Glomerular visceral epithelial cell (primary cell): ENCODE data around the gene SLC13A5.

Experiments
- DNase-seq: peaks from one replicate; pipeline ENCODE4 v3.0.0-alpha.2; 2016; ENCODE audit errors: extremely low spot score

Gene SLC13A5

DNA sequence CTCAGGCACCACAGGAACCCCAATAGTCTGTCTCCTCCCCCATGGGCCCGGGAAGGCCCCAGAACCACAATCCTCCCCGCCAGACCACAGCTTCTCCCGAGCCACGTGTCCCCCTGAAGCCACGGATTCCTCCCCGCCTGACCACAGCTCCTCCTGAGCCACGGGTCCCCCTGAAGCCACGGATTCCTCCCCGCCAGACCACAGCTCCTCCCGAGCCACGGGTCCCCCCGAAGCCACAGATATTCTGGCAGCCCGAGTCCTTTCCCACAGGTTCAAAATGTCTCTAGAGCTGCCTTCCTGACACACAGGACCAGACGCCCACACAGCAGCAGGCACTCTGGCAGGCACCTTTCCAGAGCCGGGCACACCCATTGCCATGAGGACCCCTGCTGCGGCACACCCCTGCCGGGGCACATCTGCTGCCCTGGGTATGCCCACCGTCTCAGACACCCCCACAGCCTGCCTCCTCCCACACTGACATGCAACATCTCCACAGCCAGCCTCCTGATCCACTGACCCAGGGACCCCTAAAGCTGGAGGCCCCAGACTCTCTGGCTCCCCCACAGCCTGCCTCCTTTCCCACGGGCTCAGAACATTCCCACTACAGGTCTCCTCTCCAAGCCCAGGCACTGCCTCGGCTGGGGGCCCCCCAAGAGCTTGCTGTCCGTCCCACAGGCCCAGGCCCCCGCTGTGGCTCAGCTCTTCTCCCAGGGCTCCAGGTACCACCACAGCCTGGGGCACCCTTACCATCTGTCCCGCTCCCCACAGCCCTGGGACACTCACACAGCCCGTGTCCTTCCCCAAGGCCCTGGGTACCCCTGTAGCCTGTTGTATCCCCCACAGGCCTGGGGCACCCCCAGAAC, 74.9 kb downstream of the SLC13A5 start:
- DNase-seq, result no peak

DNA sequence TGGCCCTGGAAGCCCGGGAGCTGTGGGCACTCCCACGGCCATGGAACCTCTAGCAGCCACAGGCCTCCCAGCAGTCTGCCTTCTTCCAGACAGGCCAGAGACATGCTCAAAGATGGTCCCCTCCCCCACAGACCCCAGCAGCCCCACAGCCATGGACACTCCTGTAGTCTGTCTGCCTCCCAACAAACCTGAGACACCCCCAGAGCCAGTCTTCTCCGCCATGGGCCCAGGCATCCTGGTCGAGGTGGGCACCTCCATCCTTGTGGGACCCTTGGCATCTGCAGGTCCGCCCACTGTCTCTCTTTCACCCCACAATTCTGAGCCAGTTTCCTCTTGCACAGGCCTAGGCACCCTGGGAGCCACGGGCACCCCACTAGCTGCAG, 75.7 kb downstream of the SLC13A5 start:
- DNase-seq, result no peak

DNA sequence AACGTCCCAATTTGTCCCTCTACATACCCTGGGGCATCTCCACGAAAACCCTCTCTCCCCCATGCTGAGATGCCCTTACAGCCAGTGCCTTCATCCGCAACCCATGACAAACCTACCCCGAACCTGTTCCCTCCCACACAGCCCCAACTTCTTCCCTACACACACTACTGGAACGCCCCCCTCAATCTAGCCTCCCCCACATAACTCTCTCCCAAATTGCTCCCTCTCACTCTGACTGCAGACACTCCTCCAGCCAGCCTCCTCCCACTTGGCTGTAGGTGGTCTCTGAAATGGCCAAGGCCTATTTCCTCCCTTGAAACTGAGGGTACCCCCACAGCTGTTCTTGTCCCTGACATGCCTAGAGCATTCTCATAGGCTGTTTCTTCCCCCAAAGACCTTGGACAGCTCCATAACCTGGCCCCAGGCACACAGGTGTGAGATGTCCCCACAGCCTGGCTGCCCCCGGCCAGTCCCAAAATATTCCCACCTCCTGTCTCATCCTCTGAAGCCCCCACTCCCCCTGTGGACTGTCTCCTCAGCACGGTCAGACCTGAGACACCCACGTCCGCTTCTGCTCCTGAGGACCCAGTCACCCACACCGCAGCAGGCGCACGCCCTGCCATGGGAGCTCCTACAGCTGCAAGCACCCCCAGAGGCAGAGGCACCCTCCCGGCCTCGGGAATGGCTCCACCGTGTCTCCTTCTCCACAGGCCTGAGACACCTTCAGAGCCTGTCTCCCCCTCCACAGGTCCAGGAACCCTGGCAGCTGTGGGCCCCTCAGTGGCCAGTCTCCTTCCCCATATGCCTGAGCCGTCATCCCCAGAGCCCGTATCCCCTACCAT, 76.3 kb downstream of the SLC13A5 start:
- no peak for DNase-seq

DNA sequence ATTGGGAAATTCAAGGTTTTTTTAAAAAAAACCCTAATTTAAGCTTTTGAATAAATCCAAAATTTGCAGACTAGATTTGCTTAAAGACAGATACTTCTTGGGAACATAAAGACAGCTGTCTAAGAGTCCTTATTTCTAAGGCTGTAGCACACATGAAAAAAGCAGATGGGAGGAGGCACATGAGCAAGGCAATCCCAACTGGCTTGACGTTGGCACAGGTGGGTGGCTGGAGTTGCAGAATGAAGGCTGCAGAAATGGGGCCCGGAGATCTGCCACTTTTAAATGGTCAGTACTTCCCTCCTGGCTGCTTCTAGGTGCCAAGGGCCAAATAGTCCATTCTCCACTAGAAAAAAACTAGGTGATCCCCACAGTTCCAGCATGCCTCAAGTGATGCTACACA, 77.1 kb downstream of the SLC13A5 start:
- no peak for DNase-seq
